GM19099 (cell line): Measurements from ENCODE around the gene TOP1.

Experiments used
- POLR2A ChIP-seq: IDR thresholded peaks from 3 replicates; pipeline ENCODE4 v1.6.1; 2011; ENCODE audit warnings: low read depth; ENCODE audit not compliant: insufficient read length; ENCODE audit errors: extremely low read depth

The TOP1 gene

DNA sequence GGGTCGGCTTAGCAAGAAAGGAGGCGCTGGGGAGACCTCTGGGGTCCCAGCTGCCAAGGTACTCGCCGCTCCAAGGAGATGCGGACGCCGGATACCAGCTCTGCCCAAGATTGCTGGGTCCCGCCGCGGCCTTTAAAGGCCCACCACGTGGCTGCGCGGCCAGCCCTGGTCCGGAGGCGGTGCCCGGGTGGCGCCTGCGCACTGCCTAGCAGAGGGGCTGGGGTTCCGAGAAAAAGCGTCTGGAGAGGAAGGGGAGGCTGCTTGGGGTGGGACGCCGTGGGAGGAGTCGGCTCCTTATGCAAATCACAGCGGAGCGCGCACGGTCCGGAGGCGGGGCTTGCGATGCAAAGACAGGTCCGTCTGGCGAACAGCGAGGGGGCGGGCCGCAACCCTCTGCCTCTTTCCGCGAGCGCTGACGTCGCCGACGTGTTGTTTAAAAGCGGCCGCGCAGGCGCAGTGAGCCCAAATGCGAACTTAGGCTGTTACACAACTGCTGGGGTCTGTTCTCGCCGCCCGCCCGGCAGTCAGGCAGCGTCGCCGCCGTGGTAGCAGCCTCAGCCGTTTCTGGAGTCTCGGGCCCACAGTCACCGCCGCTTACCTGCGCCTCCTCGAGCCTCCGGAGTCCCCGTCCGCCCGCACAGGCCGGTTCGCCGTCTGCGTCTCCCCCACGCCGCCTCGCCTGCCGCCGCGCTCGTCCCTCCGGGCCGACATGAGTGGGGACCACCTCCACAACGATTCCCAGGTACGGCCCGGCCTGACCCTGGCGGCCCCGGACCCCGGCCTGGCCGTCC lies at the start of gene TOP1:
Gene TOP1, plus strand, starts transcription at position 464 of the 791 bp plus-strand sequence. Its CDS starts 246 bp downstream, at position 710.
- peak; percentile 98 for TF ChIP-seq POLR2A

DNA sequence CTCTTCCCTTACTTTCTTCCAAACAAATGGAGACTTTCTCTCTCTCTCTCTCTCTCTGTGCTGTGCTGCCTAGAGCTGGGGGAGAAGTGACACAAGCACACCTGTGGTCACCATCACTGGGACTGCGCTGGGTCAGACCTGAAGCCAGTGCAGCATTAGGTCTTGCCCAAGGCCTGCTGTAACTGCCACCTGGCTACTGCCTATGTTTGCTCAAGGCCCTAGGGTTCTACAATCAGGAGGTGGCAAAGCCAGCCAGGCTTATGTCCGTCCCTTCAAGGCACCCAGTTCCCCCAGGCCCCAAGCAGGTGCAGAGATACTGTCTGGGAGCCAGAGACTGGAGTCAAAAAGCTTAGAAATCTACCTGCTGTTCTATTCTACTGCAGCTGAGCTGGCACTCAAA lies 49.4 kb upstream of the TOP1 start:
- no peak for TF ChIP-seq POLR2A

DNA sequence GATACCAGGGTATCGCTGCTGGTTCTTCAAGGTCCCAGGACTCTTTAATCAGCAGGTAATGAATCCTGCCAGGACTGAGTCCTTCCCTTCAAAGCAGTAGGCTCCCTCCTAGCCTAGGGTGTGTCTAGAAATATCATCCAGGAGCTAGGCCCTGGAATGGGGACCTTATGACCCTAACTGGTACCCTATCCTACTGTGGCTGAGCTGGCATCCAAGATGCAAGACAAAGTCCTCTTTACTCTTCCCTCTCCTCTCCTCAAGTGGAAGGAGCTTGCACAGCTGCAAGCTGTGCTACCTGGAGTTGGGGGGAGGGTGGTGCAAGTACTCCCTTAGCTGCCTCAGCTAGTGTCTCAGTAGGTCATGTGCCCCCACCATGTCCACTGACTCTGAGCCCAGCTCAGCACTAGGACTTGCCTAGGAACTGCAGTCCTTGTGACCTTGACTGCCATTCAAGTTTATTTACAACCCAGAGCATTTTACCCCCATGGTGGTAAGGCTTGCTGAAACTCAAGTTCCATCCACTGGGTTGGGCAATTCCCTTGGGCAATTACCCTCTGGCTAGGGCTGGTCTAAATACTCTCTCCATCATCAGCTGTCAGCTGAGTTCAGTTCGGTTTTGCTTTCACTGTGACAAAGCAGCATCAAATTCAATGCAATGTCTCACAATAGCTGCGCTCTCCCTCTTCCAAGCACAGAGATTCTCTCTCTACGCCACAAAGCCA lies 48.4 kb upstream of the TOP1 start:
- TF ChIP-seq POLR2A: no peak

DNA sequence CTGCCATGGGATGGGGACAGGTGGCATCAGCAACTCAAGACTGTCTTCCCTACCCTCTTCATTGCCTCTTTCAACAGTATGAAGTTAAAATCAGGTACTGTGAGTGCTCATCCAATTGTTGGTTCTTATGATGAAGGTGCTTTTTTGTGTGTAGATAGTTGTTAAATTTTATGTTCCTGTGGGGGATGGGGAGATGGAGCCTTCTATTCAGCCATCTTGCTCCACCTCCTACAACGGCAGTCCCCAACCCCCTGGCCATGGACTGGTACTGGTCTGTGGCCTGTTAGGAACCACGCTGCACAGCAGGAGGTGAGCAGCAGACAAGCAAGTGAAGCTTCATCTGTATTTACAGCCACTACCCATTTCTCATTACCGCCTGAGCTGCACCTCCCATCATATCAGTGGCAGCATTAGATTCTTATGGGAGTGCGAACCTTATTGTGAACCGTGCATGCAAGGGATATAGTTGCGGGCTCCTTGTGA lies 47.8 kb upstream of the TOP1 start:
- no peak for TF ChIP-seq POLR2A

DNA sequence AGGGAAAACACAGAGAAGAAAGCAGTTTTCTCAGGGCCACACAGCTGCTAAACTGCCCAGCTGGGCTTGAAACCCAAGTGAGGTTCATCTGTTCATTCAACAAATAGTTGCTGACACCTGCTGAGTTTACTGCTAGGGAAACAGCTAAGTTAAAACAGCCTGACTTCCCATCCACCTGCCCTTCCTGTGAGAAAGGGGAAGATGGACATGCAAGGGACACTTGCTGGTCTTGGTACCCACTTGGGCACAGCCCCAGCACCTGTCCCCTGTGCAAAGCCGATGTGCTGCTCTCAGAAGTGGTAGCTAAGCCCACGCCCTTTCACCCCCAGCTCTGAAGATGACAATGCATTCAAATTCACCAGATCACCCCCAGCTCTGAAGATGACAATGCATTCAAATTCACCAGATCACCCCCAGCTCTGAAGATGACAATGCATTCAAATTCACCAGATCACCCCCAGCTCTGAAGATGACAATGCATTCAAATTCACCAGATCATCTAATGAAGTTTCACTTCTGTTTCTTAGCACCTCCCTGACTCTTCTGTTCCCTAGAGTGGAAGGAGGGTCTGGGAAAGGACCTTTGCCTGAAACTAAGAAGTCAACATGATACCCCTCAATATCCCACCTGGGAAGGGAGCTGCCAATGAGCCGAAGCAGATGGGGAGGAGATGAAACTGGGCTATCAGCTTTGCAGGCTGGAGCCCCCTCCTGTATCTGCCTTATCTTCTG lies 46.0 kb upstream of the TOP1 start:
- no peak for TF ChIP-seq POLR2A

DNA sequence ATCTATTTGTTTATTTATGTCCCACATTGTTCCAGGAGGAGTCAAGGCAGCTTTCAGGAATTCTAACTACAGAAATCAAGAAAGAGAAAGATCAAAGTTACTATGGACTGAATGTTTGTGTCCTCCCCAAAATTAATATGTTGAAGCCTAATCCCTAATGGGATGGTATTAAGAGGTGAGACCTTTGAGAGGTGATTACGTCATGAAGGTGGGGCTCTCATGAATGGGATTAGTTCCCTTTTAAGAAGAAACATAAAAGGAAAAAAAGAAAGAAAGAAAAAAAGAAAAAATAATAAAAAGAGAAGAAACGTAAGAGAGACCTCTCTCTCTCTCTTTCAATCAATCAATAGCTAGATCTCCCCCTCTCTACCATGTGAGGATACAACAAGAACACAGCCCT lies 44.7 kb upstream of the TOP1 start:
- TF ChIP-seq POLR2A: no peak

DNA sequence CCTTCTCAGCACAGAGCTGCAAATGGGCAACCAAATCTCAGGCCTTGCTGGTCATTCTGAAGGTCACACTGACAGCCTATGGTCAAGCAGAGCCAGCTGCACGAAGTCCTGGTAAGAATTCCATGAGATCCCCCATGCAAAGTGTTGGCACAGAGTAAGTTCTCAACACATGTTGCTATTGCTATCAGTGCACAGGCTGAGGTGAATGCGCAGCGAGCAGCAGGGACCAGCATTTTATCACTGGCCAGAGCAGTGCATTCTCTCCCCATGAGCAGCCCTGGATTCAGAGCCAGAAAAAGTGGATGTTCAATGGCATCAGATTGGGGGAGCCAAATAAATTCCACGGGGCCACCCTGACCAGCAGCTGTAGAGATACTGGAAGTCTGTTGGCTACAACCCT lies 44.1 kb upstream of the TOP1 start:
- no peak for TF ChIP-seq POLR2A

DNA sequence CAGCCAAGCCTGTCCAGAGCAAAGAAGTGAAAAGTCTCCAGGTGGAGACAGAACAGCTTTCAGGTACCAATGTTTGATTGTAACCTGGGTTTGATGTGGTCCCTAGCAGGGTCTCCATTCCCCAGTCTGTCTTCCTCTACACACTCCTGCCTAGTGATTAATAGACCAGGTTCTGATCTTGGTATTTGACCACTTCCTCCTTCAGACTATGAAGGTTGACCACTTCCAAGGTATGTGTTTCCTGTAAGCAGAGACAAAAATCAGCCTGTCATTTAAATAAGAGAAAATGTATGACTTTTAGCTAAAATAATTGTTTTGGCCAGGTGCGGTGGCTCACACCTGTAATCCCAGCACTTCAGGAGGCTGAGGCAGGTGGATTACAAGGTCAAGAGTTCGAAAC lies 41.8 kb upstream of the TOP1 start:
- no peak for TF ChIP-seq POLR2A

DNA sequence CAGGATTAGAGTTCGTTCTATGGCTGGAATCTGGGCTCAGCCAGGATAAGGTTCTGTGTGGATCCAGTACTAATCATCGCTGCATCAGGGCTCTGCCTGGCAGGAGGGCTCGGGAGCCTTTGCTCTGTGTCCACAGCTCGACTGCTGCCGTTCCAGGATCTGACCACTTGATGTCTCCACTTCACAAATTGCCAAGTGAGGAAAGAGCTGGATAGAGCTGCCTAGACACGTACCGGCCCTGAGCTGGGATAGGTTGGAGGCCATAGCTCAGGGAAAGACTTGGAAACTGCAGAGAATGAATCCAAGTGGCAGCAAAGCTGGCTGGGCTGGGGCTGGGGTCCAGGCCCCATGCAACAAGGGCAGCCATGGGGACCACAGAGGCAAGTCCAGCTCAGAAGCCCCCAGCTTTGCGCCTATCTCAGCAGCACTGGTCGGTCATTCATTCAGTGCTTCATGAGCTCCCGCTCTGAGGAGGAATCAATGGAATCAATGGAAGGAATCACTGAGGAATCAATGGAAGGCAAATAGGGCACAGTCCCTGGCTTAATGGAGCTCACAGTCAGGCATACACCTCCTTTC lies 38.0 kb upstream of the TOP1 start:
- TF ChIP-seq POLR2A: no peak

DNA sequence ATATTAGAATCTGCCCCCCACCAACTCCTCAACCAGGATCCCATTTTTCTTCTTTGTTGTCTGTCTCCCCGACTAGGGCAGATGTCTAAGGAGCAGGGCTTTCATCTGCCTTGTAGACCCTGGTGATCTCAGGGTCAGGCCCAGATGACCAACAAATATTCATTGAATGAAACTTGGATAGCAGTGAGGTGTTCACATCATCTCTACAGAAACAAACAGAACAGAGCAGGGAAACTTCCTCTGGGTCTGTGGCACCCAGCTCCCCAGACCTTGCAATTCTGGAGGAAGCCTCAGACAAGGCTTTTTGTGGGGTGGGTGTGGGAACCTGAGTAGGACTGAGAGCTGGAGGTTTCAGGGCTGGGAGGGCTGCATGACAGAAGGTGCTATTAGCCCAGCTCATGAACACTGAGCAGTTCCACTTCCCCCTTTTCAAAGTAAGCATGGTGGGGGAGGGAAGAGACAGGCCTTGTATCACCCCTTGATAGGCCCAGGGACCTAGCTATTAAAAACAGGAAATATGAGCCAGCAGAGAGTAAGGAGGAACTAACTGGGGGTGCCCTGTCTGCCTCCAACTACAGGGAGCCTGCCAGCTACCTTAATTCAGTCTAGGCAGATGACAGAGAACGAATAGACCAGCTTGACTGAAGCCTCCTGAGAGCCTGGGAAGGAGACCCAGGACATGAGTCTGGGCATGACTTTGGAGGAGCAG lies 37.3 kb upstream of the TOP1 start:
- TF ChIP-seq POLR2A: peak; percentile 66

DNA sequence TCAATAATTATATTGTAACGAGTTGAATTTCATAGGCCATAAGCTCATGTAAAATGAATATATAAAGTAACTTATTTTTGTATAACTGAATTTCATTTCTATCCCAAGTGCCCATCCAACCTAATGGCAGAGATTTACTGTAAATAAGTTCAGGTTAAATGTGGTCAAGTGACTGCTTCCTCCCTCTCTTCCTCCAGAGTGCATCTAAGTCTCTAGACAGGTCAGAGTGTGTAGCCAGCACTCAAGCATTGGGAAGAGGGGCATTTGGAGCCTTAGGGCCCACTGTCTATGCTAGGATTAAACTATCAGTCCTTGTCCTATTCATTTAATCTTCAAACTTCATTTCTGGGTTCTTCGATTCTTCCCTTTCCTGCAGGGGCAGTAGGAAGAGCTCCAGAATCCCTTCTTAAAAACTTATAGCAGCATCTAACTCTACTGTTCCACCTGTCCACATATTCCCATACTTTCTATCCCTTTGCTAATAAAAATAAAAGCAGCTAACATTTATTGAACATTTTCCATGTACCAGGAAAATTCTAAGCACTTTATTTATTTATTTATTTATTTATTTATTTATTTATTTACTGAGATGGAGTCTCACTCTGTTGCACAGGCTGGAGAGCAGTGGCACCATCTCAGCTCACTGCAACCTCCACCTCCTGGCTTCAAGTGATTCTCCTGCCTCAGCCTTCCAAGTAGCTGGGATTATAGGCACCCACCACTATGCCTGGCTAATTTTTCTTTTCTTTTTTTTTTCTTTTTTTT lies 36.1 kb upstream of the TOP1 start:
- no peak for TF ChIP-seq POLR2A

DNA sequence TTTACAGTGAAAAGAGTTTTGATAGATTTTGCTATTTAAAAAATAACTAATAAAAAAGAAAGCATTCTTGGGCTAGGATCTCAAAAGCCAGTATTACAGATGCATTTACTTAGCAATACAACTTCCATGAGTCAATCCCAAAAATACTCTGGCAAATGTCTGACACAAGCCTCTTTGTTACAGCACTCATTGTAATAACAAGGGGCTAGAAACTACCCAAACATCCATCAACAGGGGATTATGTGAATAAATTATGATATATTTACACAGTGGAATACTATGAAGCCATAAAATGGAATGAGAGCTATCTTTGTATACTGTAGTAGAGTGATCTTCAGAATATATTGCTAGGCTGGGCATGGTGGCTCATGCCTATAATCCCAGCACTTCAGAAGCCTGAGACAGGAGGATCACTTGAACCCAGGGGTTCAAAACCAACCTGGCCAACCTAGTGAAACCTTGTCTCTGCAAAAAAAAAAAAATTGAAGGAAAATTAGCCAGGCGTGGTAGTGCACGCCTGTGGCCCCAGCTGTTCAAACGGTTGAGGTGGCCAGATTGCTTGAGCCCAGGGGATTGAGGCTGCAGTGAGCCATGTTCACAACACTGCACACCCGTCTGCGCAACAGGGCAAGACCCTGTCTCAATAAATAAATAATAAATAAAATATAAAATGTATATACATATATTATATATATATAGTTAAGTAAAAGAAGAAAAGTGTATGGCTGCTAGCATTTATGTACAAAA lies 34.7 kb upstream of the TOP1 start:
- no peak for TF ChIP-seq POLR2A

DNA sequence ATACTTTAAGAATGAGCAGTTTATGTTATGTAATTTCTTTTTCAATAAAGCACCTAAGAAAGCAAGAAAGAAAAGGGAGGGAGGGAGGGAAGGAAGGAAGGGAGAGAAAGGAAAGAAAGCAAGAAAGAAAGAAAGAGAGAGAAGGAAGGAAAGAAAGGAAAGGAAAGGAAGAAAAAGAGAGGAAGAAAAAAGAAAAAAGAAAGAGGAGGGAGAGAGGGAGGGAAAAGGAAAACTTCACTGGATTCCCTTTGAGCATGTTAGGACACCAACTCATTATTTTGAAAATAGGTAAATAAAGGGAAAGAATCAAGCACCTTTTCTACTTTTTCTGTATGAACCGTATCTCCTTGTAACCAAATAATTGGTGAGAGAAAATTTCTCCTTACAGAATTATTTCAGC lies 32.3 kb upstream of the TOP1 start:
- TF ChIP-seq POLR2A: no peak
